ENCODE results near the gene IRF7.

IRF7 gene

DNA sequence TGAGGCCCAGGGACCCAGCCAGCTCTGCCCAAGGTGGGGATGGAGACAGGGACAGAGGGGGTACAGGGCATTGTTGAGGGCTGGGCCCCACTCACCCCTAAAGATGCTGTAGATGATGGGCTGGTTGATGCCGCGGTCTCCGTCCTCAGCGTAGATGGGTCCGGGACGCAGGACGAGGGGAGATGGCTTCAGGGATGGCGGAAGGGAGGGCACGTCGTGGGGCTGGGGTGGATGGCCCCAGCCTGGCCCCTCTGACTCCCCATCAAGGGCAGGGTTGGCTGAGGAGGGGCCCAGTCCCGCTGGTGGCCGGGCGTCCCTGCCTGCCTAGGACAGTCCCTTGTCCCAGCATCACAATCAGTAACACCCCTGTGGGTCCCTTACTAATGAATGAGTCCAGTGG lies 4.5 kb upstream of the IRF7 start:
- no peak for DNase-seq

DNA sequence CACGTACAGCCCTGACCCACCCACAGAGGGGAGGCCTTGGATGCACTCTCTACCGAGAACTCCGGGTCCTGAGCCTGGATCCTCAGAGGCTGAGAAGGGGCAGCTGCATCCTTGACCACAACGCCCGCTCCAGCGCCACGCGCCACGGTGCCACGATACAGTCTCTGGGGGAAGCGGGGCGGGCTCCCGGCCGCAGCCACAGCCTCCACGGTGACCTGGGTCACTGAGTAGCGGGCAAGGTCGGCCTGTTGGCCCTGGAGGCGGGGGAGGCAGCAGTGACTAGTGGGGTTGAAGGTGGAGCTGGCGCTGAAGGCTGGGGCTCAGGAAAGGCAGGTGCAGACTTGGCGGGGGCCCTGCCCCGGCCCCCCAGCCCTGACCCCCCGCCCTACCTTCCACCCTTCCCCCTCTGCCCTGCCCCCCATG lies 3.9 kb upstream of the IRF7 start:
- DNase-seq = no peak

DNA sequence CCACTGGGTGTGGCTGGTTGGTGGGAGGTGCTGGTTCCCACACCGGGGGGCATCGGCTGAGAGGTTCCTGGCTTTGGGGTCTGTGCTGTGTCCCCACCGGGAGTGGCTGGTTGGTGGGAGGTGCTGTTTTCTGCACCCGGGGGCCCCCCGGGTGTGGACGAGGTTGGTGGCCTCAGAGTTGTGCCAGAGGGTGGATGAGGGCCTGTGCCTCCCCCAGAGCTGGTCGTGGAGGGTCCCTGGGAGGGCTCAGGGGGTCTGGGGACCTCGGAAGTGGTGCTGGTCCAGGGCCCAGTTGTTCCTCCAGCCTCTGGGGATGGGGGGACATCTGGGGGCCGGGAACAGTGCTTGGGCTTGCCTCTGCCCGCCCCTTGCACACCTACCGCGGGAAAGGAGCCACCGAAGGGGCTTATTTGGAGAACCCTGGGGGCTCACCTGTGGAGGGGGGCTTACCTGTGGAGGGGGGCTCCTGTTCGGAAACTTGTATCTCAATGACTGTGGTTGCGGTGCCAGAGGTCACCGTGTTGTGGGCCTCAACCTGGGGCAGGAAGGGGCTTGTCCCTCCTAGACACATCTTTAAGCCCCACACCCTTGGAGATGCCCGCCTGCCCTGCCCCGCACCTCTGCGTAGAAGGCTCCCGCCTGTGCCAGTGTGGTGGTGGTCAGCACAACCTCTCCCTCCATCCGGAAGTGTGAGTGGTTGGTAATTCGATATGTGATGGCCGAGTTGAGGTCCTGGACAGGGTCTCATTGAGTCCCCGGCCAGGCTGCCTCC lies 3.3 kb upstream of the IRF7 start:
- DNase-seq = no peak

DNA sequence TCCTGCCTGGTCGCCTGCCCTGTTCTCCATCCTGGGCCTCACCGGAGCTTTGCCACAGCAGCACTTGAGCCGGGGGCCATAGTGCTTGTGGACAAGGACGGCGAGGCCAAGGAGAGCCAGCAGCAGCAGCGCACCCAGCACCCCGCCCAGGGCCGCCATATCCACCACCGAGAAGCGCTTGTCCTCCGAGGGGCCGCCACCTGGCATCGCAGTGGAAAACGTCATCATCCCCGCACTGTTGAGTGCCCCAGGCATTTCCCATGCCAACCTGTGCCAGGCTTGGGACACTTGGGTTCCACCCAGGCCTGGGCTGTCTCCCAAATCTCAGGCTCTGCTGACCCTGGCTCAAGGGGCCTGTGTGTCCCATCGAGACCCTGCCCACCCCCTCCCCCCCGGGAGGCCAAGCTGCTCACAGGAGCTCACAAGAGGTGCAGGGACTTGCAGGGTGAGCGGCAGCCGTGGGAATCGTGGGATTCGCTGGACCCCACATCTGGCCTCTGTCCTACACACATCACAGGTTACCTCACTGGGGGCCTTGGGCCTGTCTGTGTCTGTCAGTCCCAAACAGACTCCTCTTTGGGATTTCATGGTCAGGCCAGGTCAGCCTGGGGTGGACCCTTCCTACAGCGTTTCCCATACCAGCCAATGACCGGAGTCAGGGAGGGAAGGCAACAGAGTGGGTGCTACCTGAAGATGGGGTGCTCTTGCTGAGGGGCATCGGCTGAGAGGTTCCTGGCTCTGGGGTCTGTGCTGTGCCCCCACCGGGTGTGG lies 2.3 kb upstream of the IRF7 start:
- no peak for DNase-seq

DNA sequence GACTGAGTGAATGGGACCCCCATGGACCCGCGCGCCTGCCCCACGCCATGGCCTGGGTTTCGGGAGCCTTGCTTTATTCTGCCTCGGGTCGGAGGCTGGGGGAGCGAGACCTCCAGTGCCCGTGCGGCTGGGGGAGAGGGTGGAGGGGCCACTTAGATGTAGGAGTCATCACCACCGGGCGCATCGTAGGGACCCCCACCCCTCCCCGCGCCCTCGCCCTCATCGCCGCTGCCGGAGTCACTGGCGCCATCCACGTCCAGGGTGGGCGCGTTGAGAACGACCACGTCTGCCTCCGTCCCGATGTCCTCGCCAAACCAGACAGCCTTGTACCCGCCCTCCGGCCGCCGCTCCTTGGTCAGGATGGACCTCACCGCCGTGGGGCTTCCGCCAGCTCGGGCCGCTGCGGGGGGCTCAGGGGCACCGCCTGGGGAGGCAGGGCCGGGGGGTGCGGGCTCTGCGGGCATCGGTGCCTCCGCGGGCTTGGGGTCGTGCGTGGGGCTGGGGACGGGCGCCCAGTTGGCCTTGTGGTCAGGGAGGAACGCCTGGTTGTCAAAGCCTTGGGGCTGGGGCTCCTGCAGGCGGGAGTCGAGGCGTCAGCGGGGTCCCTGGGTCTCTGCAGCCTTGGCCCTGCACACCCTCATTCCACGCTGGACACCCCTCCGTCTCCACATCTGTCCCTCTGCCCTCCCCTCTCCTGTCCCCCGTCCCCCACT lies 1.6 kb upstream of the IRF7 start:
- no peak for DNase-seq

DNA sequence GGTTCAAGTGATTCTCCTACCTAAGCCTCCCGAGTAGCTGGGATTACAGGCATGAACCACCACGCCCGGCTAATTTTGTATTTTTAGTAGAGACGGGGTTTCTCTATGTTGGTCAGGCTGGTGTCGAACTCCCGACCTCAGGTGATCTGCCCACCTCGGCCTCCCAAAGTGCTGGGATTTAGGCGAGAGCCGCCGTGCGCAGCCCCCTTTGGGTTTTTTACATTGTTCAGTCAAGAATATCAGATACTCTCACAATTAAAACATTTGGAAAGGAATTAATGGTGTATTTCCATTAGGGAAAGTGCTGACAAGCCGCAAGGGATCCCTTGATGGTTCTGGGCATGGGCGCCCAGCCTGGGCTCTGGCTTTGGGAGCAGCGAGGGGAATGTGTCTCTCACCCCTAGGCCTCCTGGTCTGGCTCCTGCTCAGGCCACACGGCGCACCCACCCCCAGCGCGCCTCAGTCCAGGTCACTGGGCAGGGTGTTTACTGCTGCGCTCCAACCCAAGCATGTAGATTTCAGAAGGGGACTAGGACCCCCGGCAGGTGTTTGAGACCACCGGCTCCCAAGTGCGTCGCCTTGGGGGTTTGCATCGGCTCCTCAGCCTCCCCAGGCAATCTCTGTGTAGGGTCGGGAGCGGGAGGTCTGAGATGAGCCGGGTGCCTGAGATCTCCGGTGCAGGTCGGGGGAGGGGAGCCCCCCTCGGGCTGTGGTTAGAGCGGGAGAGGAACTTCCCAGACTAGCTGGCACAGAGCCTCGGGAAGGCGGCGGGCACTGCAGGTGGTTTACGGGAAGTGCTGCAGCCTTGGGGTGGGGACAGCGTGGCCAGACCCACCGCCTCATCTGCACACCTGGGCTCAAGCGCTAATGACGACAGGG lies 809 bp upstream of the IRF7 start:
- no peak for DNase-seq

DNA sequence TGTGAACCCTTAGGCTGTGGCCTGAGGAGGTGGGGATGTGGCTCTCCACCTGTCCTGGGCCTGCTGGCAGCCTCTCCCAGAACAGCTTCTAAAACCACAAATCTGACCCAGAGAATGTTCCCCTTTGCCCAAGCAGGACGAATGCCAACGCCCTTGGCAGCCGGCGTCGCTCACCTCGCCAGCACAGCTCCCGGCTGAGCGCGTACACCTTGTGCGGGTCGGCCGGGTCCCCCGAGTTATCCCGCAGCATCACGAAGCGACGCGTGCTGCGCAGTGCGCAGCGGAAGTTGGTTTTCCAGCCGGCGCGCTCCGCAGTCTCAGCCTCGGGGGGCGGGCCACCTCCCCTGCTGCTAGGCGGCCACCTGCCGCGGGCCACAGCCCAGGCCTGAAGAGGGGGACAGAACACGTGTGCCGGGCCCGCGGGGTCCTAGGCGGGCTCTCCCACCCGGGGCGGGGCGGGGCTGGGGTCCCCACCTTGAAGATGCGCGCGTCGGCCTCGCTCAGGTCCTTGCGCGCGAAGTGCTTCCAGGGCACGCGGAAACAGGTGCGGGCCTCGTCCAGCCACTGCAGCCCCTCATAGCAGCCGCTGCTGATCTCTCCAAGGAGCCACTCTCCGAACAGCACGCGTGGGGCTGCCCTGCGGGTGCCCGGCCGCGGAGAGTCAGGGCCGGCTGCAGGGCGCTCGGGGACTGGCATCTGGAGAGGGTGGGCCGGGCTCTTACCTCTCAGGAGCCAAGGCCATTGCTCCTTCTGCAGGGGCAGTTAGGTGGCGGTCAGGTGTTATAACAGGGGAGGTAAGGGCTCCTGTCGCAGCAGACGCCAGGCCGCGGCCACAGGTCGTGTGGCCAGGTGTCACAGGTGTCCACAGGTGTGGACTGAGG lies 887 bp downstream of the IRF7 start:
- no peak for DNase-seq

DNA sequence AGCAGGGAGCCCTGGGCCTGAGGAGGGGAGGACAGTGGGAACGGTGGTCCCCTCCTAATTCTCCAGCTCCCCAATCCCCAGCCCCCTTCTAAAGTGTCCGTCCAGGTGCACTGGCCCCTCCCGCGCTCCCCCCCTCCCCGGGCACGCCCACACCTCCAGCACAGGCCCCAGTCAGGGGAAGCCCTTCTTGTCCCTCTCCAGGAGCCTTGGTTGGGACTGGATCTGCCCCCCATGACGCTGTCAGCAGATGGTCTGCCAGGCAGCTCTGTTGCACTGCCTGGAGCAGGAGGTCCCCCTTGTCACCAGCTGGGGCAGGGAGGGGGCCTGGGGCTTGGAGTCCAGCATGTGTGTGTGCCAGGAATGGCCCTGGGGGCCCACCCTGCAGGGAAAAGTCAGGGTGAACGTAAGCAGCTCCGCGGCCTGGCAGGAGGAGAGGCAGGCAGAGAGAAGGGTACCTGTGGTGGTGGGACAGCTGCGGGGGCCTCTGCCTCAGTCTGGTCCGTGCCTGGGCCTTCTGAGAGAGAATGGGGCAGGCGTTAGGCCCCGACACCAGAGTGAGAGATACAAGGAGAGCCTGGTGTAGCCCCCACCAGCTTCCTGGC lies 1.6 kb downstream of the IRF7 start:
- peak; percentile 13 for DNase-seq

DNA sequence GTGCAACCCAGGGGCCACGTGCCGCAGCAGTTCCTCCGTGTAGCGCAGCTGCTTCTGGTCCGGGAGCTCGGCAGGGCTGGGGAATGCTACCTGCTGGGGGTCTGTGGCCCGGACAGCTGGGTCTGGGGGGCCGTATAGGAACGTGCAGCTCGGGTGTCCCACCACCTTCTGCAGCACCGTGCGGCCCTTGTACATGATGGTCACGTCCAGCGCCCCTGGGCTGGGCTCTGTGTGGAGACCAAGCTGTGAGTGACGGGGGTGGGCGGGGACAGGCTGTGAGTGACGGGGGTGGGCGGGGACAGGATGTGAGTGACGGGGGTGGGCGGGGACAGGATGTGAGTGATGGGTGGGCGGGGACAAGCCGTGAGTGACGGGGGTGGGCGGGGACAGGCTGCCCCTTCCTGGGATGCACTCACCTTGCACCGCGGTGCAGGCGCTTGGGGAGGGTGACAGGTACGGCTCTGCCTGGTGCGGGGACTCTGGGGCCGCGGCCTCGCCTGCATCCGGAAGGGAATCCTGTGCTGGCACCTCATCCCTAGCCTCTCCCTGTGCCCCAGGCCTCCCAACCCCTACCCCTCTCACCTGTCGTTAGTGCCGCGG lies 2.3 kb downstream of the IRF7 start:
- DNase-seq = peak; percentile 98

DNA sequence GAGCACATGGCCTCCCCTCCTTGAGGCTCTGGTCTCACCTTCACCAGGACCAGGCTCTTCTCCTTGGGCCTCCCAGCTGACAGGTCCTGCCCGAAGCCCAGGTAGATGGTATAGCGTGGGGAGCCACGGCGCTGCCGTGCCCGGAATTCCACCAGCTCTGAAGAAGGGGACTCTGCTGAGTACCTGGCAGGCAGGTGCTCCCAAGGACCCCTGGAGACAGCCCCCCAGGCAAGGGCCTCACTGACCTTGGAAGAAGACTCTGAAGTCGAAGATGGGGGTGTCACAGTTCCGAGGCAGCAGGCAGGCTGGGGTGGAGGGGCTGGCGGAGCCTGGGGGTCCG lies 2.8 kb downstream of the IRF7 start:
- no peak for DNase-seq

DNA sequence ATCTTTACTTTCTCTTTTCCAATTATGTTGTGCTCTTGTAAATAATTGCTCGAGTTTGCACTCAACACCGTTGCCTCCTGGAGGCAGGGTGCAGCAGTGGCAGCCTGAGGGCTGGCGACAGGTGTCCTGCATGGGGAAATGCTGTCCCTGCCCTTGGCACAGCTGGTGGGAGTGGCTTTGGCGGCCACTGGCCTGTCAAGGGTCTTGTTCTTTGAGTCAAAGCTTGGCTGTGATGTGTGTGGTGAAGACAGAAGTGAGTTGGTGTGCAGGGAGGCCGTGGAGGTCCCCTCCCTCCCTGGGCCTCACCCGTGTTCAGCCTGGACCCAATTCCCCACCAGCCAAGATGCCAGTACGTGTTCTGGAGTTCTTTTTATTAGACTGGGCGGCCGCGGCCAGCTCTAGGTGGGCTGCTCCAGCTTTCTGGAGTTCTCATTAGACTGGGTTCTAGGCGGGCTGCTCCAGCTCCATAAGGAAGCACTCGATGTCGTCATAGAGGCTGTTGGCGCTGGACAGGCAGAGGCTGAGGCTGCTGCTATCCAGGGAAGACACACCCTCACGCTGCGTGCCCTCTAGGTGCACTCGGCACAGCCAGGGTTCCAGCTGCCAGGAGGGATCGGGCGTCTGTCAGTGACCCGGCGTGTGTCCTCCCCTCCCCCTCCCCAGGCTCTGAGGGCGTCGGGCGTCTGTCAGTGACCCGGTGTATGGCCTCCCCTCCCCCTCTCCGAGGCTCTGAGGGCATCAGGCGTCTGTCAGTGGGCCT lies 3.4 kb downstream of the IRF7 start:
- DNase-seq = peak; percentile 25

DNA sequence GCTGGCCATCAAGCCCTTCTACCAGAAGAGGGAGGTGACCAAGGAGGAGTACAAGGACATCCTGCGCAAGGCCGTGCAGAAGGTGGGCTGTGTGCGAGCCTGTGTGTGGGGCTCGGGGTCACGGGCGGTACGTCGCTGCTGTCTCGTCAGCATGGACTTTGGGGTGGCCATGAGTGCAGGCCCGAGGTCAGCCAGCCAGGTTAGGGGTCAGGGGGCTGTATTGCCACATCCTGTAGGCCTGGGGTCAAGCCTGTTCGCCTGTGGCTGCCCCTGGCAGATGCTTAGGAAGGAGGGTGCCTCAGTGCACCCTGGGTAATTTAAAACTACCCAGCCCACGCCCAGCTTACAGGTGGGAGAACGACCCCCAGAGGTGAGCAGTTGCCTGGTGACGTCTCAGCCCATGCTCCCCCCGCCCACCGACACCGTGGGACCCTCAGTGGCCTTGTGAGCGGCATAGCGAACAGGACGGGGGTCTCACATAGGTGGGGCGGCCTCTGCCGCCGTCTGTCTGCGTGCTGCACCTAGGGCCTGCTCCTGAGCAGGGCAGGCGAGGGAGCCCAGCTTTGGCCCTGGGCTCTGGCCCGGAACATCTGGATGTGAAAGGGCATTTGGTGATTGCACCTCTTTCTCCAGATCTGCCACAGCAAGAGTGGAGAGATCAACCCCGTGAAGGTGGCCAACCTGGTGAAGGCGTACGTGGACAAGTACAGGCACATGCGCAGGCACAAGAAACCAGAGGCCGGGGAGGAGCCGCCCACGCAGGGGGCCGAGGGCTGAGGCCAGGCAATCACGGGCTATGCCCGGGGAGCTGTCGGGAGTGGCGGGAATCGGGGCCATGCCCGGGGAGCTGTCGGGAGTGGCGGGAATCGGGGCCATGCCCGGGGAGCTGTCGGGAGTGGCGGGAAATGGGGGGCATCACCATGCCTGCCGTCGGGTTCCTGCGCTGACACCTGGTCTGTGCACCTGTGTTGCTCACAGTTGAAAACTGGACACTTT lies 4.5 kb downstream of the IRF7 start:
- DNase-seq = no peak

DNA sequence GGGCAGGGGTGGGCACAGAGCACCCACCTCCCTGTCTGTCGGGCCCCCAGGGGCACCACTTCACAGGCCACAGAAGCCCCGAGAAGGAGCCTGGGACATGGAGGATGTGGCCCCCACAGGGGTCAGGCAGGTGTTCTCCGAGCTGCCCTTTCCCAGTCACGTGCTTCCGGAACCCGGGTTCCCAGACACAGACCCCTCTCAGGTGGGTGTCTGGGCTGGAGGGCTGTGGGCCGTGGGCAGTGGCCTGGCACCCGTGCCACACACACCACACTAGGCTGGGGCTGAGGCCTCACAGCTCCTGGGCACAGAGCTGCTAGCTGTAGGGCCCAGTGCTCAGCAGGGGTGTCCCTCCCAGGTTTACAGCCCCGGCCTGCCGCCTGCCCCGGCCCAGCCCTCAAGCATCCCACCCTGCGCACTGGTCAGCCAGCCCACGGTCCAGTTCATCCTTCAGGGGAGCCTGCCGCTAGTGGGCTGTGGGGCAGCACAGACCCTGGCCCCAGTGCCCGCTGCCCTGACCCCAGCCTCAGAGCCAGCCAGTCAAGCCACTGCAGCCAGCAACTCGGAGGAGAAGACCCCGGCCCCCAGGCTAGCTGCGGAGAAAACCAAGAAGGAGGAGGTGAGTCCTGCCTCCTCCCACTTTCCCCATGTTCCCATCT lies 5.5 kb downstream of the IRF7 start:
- no peak for DNase-seq

DNA sequence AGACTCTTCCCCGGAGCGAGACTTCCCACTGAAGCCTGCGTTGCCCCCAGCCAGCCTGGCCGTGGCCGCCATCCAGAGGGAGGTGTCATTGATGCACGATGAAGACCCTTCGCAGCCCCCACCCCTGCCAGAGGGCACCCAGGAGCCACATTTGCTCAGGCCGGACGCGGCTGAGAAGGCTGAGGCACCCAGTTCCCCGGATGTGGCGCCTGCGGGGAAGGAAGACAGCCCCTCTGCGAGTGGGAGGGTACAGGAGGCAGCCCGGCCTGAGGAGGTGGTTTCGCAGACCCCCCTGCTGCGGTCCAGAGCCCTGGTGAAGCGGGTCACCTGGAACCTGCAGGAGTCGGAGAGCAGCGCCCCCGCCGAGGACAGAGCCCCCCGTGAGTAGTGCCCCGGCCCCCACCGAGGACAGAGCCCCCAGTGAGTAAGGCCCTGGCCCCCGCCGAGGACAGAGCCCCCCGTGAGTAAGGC lies 6.4 kb downstream of the IRF7 start:
- no peak for DNase-seq

DNA sequence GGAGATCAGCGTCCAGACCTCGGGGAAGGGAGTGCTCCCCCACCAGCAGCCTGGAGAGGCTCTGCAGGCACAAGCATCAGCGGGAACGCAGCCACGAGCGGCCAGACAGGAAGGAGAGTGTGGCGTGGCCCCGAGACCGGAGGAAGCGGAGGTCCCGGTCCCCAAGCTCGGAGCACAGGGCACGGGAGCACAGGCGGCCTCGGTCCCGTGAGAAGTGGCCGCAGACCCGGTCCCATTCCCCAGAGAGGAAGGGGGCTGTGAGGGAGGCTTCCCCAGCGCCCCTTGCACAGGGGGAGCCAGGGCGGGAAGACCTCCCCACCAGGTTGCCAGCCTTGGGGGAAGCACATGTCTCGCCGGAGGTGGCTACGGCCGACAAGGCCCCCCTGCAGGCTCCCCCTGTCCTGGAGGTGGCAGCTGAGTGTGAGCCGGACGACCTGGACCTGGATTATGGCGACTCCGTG lies 6.9 kb downstream of the IRF7 start:
- no peak for DNase-seq

DNA sequence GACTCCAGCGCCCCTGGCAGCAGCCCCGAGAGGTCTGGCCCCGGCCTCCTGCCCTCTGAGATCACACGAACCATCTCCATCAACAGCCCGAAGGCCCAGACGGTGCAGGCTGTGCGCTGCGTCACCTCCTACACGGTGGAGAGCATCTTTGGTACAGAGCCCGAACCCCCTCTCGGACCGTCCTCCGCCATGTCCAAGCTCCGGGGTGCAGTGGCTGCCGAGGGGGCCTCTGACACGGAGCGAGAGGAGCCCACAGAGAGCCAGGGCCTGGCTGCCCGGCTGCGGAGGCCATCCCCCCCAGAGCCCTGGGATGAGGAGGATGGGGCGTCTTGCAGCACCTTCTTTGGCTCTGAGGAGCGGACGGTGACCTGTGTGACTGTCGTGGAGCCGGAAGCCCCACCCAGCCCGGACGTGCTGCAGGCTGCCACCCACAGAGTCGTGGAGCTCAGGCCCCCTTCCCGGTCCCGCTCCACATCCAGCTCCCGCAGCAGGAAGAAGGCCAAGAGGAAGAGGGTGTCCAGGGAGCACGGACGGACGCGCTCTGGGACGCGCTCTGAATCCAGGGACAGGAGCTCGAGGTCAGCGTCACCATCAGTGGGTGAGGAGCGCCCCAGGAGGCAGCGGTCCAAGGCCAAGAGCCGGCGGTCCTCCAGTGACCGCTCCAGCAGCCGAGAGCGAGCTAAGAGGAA lies 7.6 kb downstream of the IRF7 start:
- DNase-seq = no peak

DNA sequence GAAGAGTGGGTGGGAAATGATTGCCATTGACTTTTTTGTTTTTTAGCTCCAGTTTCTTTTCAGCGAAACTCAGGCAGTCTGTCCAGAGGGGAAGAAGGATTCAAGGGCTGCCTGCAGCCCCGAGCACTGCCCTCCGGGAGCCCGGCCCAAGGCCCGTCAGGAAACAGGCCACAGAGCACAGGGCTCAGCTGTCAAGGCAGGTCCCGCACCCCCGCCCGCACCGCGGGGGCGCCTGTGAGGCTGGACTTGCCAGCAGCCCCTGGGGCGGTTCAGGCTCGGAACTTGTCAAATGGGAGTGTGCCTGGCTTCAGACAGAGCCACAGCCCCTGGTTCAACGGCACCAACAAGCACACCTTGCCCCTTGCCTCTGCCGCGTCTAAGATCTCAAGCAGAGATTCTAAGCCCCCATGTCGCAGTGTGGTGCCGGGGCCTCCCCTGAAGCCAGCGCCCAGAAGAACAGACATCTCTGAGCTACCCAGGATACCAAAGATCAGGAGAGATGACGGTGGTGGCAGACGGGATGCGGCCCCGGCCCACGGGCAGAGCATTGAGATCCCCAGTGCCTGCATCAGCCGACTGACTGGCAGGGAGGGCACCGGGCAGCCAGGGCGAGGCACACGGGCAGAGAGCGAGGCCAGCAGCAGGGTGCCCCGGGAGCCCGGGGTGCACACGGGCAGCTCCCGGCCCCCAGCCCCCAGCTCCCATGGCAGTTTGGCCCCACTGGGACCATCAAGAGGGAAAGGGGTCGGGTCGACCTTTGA lies 8.6 kb downstream of the IRF7 start:
- no peak for DNase-seq

Data from CD4-positive, alpha-beta T cell treated with Interleukin-17A for 4 hours (primary cell).